ENCODE measurements around the gene TPM4. TPM values are rescaled to one million over a fixed set of nuclear protein-coding genes. Genes with fewer than 3 reads are reported as not detected.

TPM4 gene
- total RNA-seq, 1 experiment from 2014 or later, result 1,516 TPM

DNA sequence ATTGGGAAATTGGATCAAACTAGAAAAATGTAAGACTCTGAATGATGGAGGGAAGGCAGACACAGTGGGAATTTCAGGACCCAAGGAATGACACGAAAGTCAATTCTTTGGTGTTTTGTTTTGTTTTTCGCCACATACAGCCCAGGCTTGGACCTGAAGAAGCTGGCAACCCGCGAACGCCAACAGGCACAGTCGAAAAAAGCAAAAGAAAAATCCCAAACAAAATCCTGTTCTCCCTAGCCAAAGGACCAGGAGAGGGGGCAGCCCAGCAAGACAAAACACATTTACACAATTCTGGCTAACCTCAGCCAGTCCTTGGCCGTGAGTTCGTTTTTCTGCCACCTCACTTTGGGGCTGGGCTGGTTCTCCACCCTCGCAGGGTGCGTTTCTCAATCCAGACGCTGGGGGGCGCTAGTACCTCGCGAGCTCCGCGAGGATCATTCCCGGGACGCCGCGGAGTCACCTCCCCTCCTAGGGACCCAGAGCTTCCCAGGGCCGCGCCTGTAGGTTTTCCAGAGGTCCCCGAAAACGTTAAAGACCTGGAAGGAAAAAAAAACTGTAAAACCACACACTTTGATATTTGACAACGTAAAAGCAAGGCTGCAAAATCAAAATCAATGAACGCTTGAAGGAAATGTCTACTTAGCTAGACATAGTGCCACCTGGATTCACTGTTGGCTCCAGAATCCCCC lies 34.9 kb upstream of the TPM4 start:
- peak; percentile 69 for DNase-seq (ENCODE audit: low spot score)

DNA sequence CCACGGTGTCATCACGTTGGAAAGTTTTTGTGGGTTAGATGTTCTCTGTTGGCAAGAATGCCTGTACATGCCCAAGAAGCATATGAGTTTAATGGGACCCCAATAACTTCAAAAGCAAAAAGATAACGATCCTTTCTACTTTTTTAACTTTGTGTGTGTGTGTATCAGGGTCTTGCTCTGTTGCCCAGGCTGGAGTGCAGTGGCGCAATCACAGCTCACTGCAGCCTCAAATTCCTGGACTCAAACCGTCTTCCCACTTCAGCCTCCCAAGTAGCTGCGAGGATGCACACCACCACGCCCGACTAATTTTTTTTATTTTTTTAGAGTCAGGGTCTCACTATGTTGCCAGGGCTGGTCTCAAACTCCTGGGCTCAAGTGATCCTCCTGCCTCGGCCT lies 34.3 kb upstream of the TPM4 start:
- no peak for DNase-seq (ENCODE audit: low spot score)

DNA sequence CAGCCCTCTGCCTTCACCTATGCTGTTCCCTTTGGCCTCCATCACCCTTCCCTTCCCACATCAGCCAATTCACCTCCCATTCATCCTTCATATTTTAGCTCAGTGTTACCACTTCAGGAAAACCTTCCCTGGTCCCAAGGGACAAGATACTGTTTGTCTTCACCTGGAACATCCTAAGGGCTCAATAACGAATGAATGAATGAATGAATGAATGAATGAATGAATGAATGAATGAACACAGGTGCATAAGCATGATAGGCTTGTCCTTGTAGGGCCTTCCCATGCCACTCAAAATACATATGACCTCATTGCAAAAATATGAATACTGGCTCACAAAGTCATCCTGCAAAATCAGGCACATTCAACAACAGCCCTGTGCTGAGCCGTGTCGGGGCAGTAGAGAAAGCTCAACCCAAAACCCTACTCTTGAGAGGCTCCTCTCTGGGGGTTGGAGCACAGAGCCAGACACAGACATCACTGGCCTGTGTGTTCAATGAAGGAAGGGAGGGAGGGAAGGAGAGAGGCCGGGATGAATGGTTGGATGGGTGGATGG lies 33.7 kb upstream of the TPM4 start:
- no peak for DNase-seq (ENCODE audit: low spot score)

- DNase-seq (ENCODE audit: low spot score), result no peak
Measured at GRCh38 chr19:16043156-16043757, 33.0 kb upstream of the TPM4 start.

GRCh38 chr19:16044746-16045145 lies 31.5 kb upstream of the TPM4 start:
- DNase-seq (ENCODE audit: low spot score), result no peak

DNA sequence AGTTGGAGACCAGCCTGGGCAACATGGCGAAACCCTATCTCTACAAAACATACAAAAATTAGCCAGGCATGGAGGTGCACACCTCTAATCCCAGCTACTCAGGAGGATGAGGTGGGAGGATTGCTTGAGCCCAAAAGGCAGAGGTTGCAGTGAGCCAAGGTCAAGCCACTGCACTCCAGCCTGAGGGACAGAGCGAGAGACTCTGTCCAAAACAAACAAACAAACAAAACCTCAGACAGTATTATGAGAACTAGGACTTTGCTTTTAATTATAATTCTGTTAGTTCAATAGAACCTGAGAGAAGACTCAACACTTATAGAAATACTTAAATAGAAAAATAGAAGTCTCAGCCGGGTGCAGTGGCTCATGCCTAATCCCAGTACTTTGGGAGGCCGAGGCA lies 31.1 kb upstream of the TPM4 start:
- DNase-seq (ENCODE audit: low spot score), result no peak

DNA sequence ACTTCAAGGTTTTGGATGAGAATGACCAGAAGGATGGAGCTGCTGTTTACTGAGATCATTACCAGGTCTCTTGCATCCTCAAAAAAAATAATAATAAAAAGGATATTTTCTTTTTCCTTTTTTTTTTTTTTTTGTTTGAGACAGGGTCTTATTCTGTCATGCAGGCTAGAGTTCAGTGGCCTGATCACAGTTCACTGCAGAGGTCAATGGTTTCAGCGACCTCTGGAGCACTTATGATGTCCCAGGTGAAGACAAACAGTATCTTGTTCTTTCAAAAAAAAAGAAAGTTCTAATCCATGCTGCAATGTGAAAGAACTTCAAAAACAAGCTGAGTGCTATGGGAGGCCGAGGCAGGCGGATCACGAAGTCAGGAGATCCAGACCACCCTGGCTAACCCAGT lies 30.4 kb upstream of the TPM4 start:
- DNase-seq (ENCODE audit: low spot score), result no peak

DNA sequence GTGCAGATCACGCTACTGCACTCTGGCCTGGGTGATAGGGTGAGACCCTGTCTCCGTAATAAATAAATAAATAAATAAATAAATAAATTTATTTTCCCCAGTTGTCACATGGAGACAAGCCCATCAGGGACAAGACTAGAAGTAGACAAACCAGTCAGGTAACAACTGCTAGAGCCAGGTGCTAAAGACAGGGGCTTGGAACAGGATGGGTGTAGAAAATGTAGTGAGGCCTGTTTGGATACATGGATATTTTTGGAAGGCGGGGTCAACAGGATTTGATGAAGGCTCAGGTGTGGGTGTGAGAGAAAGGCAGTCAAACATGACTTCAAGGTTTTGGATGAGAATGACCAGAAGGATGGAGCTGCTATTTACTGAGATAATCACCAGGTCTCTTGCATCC lies 27.7 kb upstream of the TPM4 start:
- no peak for DNase-seq (ENCODE audit: low spot score)

- no peak for DNase-seq (ENCODE audit: low spot score)
Measured at GRCh38 chr19:16051254-16052025, 24.9 kb upstream of the TPM4 start.

GRCh38 chr19:16052353-16052752 lies 23.9 kb upstream of the TPM4 start:
- no peak for DNase-seq (ENCODE audit: low spot score)

DNA sequence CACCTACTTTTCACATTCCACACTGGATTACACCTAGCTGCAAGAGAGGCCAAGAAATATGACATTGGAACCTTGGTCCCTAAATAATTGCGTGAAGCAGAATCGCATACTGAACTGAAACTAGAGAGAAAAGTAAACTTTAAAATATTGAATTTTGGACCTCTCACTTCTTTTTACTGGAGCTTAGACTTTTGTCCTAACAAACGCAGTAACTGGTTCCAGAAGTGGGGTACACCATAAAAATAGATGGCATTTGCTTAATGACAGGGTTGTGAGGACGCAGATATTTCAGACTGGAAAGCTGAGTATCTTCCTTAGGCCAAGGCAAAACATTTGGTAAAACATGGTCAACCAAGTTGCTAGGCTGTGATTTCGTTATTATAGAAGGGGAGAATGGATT lies 19.2 kb upstream of the TPM4 start:
- no peak for DNase-seq (ENCODE audit: low spot score)

- DNase-seq (ENCODE audit: low spot score), result no peak
Measured at GRCh38 chr19:16060294-16060693, 16.0 kb upstream of the TPM4 start.

DNA sequence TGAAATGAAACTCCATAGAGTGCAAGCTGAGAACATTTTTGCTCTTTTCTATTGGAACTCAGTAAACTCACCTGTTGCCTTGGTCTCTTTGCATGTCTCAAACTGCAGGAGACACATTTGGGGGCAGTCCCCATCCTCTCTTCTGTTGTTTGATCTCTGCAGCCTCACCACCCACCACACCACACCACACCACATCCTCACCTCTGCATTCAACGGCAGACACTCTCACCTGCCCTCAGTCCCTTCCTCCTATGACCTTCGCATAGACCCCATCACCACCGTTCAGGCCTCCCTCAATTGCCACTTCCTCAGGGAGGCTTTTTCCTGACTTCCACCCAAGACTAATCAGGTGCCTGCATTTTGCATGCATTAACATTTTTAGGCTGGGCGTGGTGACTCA lies 14.4 kb upstream of the TPM4 start:
- no peak for DNase-seq (ENCODE audit: low spot score)

- DNase-seq (ENCODE audit: low spot score), result peak; percentile 65
Measured at GRCh38 chr19:16062789-16063188, 13.5 kb upstream of the TPM4 start.

GRCh38 chr19:16064209-16064889 lies 11.9 kb upstream of the TPM4 start:
- peak; percentile 86 for DNase-seq (ENCODE audit: low spot score)

GRCh38 chr19:16066611-16067104 lies 9.6 kb upstream of the TPM4 start:
- DNase-seq (ENCODE audit: low spot score), result peak; percentile 96

DNA sequence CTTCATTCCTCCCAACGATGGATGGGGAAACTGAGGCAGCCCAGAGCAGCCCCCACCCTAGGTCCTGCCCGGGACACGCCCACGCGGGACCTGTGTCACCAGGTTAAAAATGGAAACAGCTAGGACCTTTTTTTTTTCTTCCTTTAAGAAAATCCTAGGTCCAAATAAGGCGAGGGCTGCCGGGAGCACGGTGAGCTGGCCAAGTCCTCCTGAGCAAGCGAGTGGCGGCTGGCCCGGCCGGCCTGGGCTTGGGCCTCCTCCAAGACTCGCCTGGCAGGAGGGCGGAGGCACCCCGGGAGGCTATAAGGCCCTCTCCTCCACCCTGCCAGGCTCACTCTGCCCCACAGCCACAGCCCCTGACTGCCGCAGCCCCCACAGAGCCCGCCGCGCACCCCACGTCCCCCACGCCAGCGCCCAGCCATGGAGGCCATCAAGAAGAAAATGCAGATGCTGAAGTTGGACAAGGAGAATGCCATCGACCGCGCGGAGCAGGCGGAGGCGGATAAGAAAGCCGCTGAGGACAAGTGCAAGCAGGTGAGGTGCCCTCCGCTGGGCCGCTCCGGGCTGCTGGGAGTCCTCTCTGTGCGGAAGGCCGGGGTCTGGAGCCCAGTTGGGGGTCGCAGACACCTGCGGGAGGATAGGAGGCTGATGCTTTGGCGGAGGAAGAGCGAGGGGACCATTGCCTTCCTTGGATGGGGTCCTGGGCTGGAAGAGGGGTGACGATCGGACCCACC lies 8.9 kb upstream of the TPM4 start:
- peak; percentile 83 for DNase-seq (ENCODE audit: low spot score)

- DNase-seq (ENCODE audit: low spot score), result no peak
Measured at GRCh38 chr19:16068696-16069259, 7.5 kb upstream of the TPM4 start.

DNA sequence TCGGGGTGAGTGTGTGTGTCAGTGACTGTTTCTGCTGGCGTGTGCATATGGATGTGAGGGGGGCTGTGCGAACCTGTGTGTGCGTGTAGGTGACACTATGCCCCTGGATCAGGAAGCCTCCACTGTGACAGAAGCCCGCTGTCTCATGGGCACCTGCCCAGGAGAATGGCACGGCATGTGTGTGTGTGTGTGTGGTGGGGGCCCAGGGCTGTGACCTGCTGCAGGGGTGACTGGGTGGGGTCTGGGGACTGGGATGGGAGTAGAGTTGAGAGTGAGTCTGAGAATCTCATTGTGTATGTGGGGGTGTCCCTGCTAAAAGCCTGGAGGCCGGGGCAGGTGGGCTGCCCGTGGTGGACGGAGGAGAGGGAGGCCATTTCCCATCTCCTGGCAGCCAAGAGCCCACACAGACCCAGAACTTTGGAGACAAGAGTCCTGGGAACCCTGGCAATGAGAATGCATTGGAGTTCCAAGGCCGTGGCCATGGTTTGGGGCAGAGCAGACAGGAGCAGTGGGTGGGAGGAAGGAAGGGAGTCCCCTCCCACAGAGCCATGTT lies 6.4 kb upstream of the TPM4 start:
- DNase-seq (ENCODE audit: low spot score), result no peak

DNA sequence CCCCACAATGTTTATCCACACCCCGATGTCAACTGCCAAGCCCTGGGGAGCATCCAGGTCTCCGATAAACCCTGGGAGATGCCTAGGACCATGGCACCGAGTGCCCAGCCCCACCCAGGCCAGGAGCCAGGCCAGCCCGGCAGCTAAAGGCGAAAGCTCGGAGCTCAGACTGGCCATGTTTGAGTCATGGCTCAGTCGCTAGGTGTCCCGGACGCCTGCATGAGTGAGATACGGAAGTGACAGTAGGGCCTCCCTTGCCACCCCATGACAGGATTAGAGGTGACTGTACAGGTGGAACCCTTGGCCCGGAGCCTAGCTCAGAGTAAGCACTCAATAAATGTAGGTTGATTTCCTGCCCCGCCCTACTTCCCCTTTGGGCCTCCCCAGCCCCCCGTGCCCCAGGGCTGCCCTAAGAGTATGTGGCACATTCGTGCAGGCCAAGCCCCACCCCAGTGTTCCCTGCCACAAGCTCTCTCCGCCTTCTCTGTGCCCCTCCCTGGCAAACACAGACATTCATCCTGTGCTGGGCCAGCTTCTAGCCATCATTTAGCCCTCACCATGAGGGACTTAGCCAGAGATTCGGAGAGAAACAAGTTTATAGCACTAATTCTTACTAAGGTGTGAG lies 5.8 kb upstream of the TPM4 start:
- peak; percentile 96 for DNase-seq (ENCODE audit: low spot score)
